GM18517 (cell line): Measurements from ENCODE around the gene GREM2.

Experiments used
- ATAC-seq: cut with Tn5 transposase; IDR thresholded peaks from one replicate; pipeline ENCODE4 v1.9.1; 2021; ENCODE audit warnings: mild to moderate bottlenecking, moderate library complexity; ENCODE audit not compliant: unreplicated experiment

The GREM2 gene

DNA sequence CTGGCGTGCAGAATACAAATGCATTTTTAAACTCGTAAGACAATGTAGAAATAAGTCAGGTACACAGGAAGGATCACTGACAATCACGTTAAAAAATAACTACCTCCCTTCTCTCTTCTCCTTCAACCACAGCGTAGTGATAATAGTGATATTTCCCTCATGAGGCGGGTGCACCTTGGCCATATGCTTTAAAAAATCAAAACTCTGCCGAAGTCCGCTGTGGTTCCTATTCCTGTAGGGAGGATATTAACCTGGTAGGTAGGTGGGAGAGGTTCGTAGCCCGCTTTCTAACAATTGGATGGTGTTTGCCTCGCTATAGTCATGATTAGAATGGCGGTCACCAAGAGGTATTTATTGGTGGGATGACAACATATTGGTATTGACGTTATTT lies 732 bp downstream of the GREM2 start:
- ATAC-seq = no peak

DNA sequence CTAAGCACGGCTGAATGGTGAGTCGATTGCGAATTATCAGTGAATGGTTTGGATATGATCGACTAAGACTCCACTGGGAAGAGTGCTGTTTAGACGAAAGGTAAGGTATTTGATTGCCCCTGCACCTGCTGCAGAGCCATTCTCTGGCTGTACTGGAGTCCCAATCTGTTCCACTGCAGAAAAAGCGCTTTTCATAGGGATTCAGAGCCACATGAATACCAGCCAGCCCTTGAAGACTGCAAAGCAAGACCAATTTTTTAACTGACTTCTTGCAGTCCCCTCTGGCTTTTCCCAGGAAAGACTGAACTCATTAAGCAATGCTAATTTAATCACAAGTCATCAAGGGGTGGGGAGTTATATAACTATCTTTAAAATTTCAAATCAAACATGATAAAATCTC lies 1.3 kb downstream of the GREM2 start:
- ATAC-seq = no peak

DNA sequence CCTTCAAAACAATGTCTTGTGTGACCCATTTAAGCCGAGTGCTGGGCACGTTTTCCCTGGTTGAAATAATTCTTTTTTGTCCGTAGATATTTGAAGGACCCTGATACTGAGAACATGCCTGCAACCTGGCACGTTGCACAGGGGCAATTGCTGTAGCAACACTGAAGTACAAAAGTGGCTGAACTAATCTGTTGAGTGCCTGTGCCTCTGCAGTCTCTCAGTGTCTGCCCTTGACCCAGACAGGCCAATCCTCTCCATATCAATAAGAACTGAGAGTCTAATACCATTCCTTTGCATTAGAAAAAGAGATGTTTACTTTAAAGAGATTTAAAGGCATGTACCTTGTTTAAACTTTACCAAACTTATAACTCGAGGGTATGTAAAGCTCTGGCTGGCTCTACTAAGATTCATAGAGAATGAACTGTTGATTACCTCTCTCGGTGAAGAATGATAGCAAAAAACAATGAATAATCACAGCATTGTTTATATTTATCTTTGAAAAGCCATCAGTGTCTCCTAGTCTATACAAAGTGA lies 2.4 kb downstream of the GREM2 start:
- no peak for ATAC-seq

DNA sequence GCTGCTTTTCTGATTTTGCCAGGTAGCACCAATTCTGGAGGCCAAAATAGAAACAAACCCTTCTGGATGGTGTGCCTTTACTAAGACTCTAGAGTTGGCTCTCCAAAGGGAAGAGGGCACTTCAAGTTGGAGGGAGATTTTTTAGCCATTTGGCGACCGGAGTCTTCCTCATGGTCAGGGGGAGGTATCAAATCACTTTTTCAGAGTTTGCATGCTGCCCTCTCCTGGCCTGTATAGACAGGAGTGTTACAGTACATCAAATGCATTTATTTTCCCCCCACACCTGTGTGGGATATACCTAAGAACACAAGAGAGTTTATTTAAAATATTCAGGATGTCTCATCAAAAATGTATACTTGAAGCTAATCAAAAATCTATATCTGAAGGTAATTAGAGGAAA lies 3.2 kb downstream of the GREM2 start:
- no peak for ATAC-seq

DNA sequence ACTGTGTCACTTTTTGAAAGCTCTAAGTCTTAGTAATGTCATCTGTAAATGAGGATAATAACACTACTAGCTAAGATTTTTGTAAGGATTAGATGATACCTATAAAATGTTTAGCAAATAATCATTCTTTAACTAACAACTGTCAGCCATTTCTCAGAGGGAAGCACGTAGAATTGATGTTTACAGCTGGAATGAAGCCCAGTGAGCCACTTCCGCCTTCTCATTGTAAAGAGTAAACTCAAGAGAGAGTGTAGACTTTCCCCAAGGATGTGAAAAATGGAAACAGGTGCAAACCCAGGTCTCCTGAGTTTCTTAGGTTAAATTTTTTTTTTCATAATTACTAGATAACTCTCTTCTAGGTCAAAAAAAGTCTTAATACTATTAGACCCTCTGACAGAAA lies 4.9 kb downstream of the GREM2 start:
- ATAC-seq = no peak

DNA sequence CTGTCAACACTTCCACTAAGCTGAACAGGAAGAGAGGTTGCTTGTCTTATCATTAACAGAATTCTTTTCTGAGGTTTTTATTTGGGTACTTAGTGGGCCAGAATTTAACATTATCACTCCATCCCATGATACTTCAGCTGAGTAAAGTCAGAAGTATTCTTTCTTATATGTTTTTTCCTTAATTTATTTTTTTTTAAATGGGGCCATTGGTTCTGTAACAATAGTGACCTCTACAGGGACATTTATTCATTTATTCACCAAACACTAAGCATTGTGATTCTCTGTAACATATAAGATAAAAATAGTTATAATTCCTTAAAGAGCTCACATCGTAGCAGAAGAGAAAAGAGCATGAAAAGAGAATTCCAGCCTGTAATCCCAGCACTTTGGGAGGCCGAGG lies 9.8 kb downstream of the GREM2 start:
- no peak for ATAC-seq

DNA sequence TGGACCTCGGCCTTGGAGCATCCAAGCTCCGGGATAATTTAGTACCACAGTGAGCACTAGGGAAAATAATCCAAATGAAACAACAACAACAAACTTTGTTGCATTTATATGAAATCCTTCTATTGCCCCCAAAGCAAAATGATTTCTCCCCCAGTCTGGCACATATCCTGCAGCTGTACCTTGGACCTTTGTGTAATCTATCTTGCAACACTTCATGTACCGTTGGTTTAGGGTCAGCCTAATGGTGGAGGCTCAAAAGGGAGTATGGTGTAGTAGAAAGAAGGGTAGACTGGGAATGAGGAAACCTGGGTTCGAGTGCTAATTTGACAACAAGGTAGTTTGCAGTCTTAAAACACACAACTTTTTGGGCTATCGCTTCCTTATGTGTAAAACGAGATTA lies 12.1 kb downstream of the GREM2 start:
- no peak for ATAC-seq

DNA sequence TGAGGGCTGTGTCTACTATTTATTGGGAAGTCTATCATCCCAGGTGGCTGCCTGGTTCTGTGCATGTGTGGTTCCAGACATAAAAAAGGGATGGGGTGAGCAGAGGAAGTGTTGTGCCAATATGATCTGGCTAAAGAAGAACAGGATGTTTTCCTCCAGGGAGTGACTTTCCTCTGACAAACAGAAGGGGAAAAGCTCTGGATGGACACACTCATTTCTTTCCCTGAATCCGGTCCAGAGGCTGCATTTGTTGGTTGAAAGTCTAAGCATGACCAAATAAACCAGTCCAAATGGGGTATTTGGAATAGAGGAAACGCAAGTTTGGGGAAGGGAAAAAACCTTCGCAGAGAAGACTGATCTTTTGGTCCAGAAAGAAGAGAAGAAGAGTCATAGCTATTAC lies 12.7 kb downstream of the GREM2 start:
- ATAC-seq = no peak

DNA sequence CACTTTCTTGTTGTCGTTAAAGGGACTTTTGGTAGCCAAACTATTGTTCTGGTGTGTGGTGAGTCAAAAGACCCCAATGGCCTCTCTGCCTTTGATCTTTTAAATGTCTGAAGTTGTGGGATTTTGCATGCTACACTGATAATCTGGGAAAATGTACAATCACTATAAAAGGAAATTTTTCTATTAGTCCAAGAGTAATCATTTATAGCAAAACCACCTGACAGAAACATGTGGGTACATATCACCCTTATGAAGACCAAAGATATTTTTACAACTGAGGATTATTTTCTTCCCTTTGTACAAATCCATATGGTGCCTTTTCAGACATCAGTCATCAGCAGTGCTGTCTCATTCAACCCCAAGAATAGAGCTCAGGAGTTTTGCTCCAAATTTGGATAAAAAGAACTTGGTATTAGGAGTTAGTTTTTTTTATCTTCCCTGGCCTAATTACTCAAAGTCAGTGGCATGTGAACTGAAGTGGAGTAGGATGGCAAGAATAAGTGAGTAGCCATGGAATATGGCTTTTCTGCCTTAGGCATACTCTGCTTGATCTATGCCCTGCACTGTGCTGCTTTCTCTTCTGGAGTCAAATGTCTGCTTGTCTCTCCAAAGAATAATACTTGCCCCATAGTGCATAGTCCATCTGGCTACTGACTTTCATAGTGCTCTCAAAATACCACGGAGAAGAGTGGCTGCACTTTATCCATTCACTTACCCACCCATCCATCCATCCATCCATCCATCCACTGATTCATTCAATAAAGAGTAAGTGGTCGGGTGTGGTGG lies 13.5 kb downstream of the GREM2 start:
- no peak for ATAC-seq

DNA sequence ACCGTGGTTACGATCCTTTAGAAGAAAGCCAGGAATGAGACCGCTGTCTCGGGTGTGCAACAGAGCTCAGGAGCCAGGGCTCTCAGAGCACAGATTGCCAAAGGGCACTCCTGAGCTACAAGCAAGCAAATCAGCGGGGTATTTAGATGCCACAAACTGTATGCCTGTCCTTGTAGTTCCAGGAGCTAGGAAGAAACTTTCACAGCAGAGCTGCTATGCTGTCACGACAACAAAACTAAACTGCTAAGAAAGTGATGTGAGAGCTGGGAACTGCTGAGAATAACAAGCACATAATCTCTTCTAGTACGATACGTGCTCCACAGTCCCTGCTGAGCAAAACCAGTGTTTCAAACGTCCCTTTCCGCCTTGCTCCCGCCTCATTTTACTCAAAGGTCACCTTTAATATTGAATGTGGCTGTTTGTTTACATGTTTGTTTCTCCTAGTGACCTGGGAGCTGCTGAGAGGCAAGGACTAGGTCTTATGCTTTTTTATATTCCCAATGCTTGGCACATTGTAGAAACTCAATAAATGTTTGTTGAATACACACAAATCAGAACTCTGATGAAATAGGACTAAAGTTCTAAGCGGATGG lies 14.7 kb downstream of the GREM2 start:
- ATAC-seq = no peak

DNA sequence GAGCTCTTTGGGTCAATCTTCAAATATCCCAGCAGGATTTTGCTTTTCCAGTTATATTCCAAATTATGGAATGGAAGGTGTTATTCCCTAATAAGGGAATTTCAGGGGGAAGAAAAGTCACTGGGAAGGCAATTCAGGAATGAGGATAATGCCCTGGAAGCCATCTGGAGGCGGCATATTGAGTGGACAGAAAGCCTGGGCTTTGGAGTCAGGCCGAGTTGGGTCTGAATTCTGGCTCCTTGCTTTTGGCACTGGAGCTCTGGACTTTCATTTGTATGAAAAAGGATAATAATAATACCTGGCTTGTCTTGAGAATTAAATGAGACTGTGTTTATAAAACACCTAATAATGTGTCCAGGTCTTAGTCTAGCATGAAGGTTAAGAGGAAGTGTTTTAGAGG lies 16.5 kb downstream of the GREM2 start:
- no peak for ATAC-seq

DNA sequence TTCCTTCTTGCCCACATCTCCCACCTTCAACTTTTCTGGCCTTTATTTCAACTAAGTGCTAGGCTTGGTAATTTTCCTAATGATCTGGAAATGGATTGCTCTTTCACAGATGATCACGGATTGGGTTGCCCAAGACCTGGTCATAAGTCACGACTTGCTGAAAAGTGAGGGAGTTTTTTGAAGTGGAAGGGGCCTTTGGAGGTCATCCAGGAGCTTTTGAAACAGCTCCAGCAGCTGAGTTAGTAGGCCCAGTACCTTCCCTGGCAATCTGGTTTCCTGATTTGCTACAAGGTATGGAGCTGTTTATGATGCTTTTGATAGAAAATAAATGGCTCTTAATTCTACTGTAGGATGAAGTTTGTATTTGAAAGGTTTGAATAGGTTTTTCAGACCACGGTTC lies 20.4 kb downstream of the GREM2 start:
- ATAC-seq = no peak

DNA sequence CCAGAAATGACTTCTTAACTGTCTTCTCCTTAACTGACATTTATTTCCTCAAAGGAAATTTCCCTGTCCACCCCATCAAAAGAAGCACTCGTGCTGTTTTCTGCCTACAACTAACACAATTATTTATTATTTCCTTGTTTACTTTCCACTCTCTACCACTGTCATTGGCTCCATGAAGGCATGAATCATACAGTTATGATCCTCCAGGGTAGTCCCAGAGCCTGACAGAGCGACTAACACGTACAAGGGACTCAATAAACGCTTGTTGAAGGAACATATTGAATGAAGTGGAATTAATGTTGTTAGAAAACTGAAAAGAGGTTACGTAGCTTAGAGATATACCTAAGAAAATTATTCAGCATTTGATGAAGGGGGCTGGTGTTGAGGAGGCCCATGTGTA lies 20.9 kb downstream of the GREM2 start:
- ATAC-seq = no peak

DNA sequence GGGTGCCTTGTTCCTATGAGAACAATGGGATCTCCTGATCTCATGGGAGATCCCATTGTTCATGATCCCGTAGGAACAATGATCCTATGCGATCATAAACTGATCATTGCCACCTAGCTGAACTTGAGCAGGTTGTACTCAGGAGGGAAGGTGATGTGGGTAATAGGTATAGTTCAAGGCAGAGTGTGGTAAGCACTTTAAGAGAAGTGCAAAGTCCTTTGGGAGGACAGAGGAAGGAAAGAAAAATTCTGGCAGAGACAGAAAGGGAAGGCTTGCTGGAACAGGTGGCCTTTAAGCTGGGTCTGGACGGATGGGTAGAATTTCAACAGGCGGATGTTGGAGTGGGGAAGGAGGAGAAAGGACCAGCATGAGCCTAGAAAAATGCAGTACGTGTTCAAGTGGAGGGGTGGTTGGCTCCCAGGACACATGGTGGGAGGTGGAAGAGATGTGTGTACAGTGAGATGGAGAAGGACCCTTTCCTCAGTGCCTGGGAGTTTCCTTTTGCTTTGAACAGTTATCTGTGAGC lies 22.3 kb downstream of the GREM2 start:
- no peak for ATAC-seq

DNA sequence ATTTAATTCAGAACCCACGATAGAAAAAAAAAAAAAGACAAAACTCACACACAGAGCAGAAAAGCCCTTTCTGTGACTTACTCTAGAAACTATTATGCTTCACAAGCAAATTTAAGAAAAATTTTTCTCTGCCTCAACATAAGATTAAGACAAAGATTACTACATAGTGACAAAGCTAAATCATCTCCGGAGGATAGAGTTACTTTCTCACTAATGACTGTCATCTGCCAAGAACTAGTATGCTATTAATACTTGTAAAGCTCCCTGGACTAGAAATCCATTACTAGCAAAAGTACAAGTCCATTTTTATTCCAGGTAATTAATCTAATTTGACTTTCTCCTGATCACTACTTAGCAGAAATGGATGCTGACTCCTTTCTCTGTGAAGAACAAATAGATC lies 25.9 kb downstream of the GREM2 start:
- ATAC-seq = no peak

DNA sequence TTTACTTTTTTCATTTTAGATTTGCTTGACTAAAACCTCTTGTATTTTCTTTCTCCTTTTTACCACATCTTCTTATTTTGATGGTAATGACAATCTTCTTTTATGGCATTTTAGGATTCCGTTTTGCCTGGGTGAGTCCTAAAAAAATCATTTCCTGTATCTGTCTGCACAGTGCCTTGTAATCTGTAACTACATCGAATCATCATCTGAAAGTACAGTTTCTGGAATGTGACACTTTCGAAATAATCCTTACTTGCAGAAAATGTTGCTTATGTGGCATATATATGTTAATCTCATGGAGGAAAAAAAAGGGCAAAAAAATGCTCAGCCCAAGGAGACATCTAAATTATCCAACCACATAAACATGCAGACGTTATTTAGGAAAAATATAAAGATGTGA lies 29.0 kb downstream of the GREM2 start:
- ATAC-seq = no peak

DNA sequence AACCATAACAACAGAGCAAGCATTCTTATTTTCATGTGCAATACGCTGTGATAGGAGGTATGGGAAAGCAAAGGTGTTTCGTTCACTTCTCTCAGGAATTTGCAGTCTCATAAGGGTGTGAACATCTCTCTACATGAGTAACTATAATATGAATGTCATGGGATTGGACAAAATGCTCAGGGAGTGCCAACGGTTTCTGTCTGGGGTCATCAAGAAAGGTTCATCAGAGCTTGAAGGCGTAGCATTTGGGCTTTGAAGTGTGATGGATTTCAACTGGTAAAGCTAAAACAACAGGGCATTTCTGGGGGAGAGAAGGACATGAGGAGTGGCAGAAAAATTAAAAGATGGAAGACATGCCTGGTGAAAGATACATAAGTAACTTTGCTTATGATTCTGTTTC lies 32.4 kb downstream of the GREM2 start:
- ATAC-seq = no peak

DNA sequence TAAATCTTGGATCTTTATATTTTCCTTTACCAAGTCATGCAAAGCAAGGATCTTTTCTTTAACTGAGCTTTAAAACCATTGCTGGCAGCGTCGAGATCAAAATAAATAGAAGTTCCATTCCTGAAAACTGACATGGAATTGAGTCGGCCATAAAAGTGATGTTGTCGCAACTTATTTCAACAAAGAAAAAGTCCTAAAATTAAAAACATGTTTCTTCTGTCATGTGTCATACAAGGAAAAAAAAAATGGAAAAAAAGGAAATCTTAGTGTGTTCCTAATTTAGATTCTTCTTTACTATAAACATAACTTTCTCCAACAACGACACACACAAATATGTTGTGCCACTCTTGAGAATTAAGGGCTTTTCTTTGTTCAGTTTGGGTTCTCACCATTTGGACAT lies 34.9 kb downstream of the GREM2 start:
- no peak for ATAC-seq

DNA sequence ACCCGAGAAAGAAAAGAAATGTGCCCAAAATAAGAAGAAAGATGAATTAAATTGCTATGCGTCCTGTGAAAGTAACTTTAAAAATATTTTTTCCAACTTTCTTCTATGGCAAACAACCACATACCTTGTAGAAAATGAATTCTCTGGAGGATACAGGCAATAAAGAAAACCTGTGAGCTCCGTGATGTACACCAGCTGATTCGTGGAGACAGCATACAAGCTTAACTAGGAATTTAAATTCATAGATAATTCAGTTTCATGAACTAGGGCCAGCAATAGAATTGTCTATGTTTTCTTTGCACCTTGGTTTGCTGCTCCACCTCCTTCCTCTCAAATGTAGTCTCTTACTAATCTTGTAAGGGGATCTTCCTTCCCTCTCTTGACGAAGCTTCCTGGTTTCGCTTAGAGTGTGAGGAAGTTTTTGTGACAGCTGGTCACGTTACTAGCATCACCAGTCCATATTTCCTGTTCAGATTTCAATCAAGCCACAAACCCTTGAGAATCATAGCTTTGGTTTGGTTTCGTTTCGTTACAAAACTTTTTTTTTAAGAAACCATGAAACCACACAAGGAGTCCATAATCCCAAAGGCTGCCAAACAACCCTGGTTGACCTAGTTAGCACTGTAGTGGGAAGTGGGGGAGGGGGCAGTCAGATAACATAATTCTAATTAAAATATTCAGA lies 35.8 kb downstream of the GREM2 start:
- ATAC-seq = no peak

DNA sequence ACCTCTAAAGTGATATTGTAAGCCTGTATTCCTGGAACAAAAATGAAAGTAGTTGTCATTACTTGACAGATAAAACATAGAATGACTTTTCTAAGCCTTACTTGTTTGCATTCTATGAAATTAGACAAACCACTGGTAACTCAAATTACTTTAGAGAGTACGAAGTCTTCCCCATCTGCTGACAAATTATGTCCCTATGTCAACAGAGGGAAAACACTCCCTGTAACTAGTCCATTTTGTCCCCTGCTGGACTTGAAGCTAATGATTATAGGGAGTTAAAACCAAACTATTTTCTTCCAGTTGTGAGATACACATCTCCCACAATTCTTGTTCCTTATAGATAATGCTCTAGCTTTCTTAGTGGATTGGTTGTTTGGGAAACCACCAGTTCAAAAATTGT lies 39.6 kb downstream of the GREM2 start:
- no peak for ATAC-seq

DNA sequence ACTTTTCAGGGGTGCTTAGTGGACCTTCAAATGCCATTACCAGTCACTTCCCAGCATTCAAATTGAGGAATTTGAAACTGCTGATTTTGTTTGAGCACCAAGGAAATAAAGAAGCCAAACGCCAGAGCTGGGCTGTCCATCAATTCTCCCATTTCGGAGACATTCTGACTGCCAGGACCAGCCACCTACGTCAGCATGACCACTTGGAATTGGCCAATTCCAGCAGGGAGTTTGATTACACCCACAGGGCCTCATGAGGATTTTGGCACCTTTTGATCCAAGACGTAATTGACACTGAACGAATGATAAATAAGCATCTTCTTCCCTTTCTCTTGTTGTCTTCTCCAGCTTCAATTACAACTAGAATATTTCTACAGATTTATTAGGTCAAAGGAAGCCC lies 40.2 kb downstream of the GREM2 start:
- no peak for ATAC-seq

DNA sequence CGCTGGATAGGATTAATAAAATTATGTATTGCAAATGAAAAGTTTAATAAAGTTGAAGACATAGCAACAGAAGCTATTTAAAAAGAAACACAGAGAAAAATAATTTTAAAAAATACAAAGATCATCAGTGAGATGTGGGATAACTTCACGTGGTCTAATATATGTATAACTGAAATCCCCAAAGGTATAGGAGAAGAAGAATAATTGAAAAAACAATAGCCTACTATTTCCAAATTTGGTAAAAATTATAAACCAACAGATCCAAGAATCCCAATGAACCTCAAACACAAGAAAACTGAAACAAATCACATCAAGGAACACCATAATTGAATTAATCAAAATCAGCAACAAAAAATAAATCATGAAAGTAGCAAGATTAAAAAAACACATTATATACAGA lies 44.9 kb downstream of the GREM2 start:
- ATAC-seq = no peak
